ENCODE measurements around the gene ARMC12.

ARMC12 gene

GRCh38 chr6:35794536-35795452, 58.0 kb downstream of the ARMC12 start:
- TF ChIP-seq CSDC2 (CRISPR knock-in tag; IDR thresholded peaks at IDR 0.05) = no peak
- TF ChIP-seq ZNF8 (CRISPR knock-in tag; IDR thresholded peaks at IDR 0.05) = no peak
- TF ChIP-seq ARNTL (CRISPR knock-in tag; IDR thresholded peaks at IDR 0.05; ENCODE audit: borderline replicate concordance, low read depth) = no peak
- TF ChIP-seq TSHZ2 (CRISPR knock-in tag; IDR thresholded peaks at IDR 0.05) = no peak
- no peak for TF ChIP-seq ZNF565 (CRISPR knock-in tag; conservative IDR thresholded peaks at IDR 0.05; ENCODE audit: low read depth)
- TF ChIP-seq TOX (CRISPR knock-in tag; IDR thresholded peaks at IDR 0.05; ENCODE audit: borderline replicate concordance) = no peak
- TF ChIP-seq CSRNP3 (CRISPR knock-in tag; IDR thresholded peaks at IDR 0.05) = no peak
- TF ChIP-seq ISL1 (CRISPR knock-in tag; IDR thresholded peaks at IDR 0.05) = no peak
- TF ChIP-seq RARB (CRISPR knock-in tag; IDR thresholded peaks at IDR 0.05) = no peak
- no peak for ATAC-seq

- TF ChIP-seq ARNTL (CRISPR knock-in tag; IDR thresholded peaks at IDR 0.05; ENCODE audit: borderline replicate concordance, low read depth) = no peak
- TF ChIP-seq BACH2 (CRISPR knock-in tag; IDR thresholded peaks at IDR 0.05; ENCODE audit: borderline replicate concordance) = no peak
- TF ChIP-seq PPARA (CRISPR knock-in tag; IDR thresholded peaks at IDR 0.05; ENCODE audit: borderline replicate concordance) = no peak
- no peak for TF ChIP-seq ESRRG (CRISPR knock-in tag; IDR thresholded peaks at IDR 0.05)
- no peak for TF ChIP-seq GLIS3 (CRISPR knock-in tag; IDR thresholded peaks at IDR 0.05)
- TF ChIP-seq ZNF70 (CRISPR knock-in tag; IDR thresholded peaks at IDR 0.05) = no peak
- no peak for TF ChIP-seq CSDC2 (CRISPR knock-in tag; IDR thresholded peaks at IDR 0.05)
- no peak for TF ChIP-seq ZNF565 (CRISPR knock-in tag; conservative IDR thresholded peaks at IDR 0.05; ENCODE audit: low read depth)
- TF ChIP-seq ISL1 (CRISPR knock-in tag; IDR thresholded peaks at IDR 0.05) = no peak
- no peak for TF ChIP-seq PATZ1 (CRISPR knock-in tag; IDR thresholded peaks at IDR 0.05; ENCODE audit: borderline replicate concordance)
- no peak for TF ChIP-seq TOX (CRISPR knock-in tag; IDR thresholded peaks at IDR 0.05; ENCODE audit: borderline replicate concordance)
- no peak for ATAC-seq
Observed at GRCh38 chr6:35795453-35796071, 58.7 kb downstream of the ARMC12 start.

- no peak for ATAC-seq
- TF ChIP-seq PATZ1 (CRISPR knock-in tag; IDR thresholded peaks at IDR 0.05; ENCODE audit: borderline replicate concordance) = no peak
- TF ChIP-seq ZNF565 (CRISPR knock-in tag; conservative IDR thresholded peaks at IDR 0.05; ENCODE audit: low read depth) = no peak
- TF ChIP-seq TCF4 (CRISPR knock-in tag; IDR thresholded peaks at IDR 0.05; ENCODE audit: borderline replicate concordance) = no peak
- TF ChIP-seq CSDC2 (CRISPR knock-in tag; IDR thresholded peaks at IDR 0.05) = no peak
- no peak for TF ChIP-seq GLIS3 (CRISPR knock-in tag; IDR thresholded peaks at IDR 0.05)
- no peak for TF ChIP-seq ZNF8 (CRISPR knock-in tag; IDR thresholded peaks at IDR 0.05)
- TF ChIP-seq CREB5 (CRISPR knock-in tag; IDR thresholded peaks at IDR 0.05; ENCODE audit: low read depth) = no peak
- TF ChIP-seq TOX (CRISPR knock-in tag; IDR thresholded peaks at IDR 0.05; ENCODE audit: borderline replicate concordance) = no peak
Observed at GRCh38 chr6:35796236-35796635, 59.4 kb downstream of the ARMC12 start.
